ENCODE results near the gene NDUFS3.

DNA sequence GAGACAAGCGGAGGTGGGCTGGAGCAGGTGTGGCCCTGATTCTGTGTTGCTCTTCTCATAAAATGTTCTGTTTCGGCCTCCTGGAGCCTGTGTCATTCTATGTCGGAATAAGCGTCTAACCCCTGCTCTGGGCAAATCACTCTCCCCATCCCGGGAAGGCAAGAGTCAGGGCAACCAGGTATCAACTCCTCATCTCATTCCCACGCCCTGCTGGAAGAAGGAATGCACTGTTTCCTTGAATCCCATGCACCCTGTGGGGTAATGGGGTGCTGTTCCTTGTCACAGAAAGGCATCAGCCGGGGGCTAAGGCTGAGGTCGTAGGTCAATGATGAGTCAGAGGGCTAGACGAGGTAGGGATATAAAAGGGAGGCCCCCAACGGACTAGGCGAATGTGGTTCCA, 10.2 kb downstream of the NDUFS3 start:
- no peak for TF ChIP-seq CTCF (optimal IDR thresholded peaks at IDR 0.05 in 1 of 3, IDR thresholded peaks at IDR 0.05 in 1 of 3, conservative IDR thresholded peaks at IDR 0.05 in 1 of 3; ENCODE audit: extremely low read depth in 1 of 3, insufficient read depth in 2 of 3, low read length in 3 of 3)
- no peak for TF ChIP-seq EZH2 (IDR thresholded peaks at IDR 0.05; ENCODE audit: low read length)
